HEK293 (cell line): ENCODE results near the gene NUMB.

Experiments
- KLF10 ChIP-seq: fragments of 450-650 bp; IDR thresholded peaks from 2 replicates; pipeline ENCODE4 v1.5.1; 2018; ENCODE audit warnings: missing biosample characterization, mild to moderate bottlenecking, missing genetic modification characterization
- TCF7L2 ChIP-seq: IDR thresholded peaks from 2 replicates; pipeline ENCODE4 v1.6.1; 2011; ENCODE audit warnings: low read depth, mild to moderate bottlenecking, inconsistent platforms, low read length, moderate library complexity, borderline replicate concordance
- ZBTB21 ChIP-seq: fragments of 450-650 bp; formaldehyde crosslinking; IDR thresholded peaks from 2 replicates; pipeline ENCODE4 v1.5.1; 2017; ENCODE audit warnings: missing biosample characterization, missing genetic modification characterization
- ZNF157 ChIP-seq: fragments of 450-650 bp; formaldehyde crosslinking; IDR thresholded peaks from 2 replicates; pipeline ENCODE4 v1.5.1; 2016; ENCODE audit warnings: missing biosample characterization, missing genetic modification characterization
- ZNF214 ChIP-seq: fragments of 450-650 bp; formaldehyde crosslinking; IDR thresholded peaks from 2 replicates; pipeline ENCODE4 v1.5.1; 2017; ENCODE audit warnings: missing biosample characterization, mild to moderate bottlenecking, missing genetic modification characterization, borderline replicate concordance
- ZNF221 ChIP-seq: fragments of 450-650 bp; formaldehyde crosslinking; IDR thresholded peaks from 2 replicates; pipeline ENCODE4 v1.5.1; 2017; ENCODE audit warnings: missing biosample characterization, missing genetic modification characterization, borderline replicate concordance
- ZNF416 ChIP-seq: fragments of 450-650 bp; formaldehyde crosslinking; IDR thresholded peaks from 2 replicates; pipeline ENCODE4 v1.5.1; 2016; ENCODE audit warnings: missing biosample characterization, missing genetic modification characterization
- TF ChIP-seq, protein P1 (sequence below): fragments of 450-650 bp; formaldehyde crosslinking; IDR thresholded peaks from 2 replicates; pipeline ENCODE4 v1.5.1; 2016; ENCODE audit warnings: missing biosample characterization, missing genetic modification characterization
- TF ChIP-seq, protein P2 (sequence below): fragments of 450-650 bp; formaldehyde crosslinking; IDR thresholded peaks from 2 replicates; pipeline ENCODE4 v1.5.1; 2016; ENCODE audit warnings: missing biosample characterization, missing genetic modification characterization
- TF ChIP-seq, protein P3 (sequence below): fragments of 450-650 bp; formaldehyde crosslinking; IDR thresholded peaks from 2 replicates; pipeline ENCODE4 v1.5.1; 2017; ENCODE audit warnings: missing biosample characterization, missing genetic modification characterization
- TF ChIP-seq, protein P4 (sequence below): fragments of 450-650 bp; IDR thresholded peaks from 2 replicates; pipeline ENCODE4 v1.5.1; 2018; ENCODE audit warnings: missing biosample characterization, missing genetic modification characterization
- TF ChIP-seq, protein P5 (sequence below): fragments of 450-650 bp; formaldehyde crosslinking; IDR thresholded peaks from 2 replicates; pipeline ENCODE4 v1.5.1; 2016; ENCODE audit warnings: missing biosample characterization, missing genetic modification characterization

DNA sequence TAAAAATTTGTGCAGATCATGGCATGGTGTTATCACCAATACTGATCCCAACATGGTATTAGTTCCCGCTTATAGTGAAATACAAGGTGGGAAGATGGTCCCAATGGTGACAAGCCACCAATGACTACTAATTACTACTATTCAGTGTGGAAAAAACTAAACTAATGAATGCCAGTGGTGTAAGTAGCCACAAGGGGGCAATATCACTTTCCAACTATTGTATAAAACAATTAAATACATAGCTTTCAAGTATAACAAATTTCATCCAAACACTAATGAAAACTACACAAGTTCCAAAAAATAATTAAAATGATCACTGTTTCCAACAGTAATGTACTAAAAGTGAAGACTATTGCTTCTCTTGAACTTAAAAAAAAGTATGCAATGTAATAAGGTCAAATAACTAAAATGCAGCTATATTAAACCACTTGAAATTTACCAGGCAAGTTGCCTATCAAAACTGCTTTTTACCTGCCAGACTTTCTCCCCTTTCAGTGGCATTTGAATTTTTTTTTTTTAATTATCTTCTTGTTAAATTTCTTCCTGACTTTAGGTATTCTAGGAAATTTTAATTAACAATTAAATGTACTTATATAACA is 163.0 kb downstream of the NUMB start:
- TF ChIP-seq, protein P1, sequence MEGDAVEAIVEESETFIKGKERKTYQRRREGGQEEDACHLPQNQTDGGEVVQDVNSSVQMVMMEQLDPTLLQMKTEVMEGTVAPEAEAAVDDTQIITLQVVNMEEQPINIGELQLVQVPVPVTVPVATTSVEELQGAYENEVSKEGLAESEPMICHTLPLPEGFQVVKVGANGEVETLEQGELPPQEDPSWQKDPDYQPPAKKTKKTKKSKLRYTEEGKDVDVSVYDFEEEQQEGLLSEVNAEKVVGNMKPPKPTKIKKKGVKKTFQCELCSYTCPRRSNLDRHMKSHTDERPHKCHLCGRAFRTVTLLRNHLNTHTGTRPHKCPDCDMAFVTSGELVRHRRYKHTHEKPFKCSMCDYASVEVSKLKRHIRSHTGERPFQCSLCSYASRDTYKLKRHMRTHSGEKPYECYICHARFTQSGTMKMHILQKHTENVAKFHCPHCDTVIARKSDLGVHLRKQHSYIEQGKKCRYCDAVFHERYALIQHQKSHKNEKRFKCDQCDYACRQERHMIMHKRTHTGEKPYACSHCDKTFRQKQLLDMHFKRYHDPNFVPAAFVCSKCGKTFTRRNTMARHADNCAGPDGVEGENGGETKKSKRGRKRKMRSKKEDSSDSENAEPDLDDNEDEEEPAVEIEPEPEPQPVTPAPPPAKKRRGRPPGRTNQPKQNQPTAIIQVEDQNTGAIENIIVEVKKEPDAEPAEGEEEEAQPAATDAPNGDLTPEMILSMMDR (tag by site-specific recombination): no peak
- TF ChIP-seq, protein P2, sequence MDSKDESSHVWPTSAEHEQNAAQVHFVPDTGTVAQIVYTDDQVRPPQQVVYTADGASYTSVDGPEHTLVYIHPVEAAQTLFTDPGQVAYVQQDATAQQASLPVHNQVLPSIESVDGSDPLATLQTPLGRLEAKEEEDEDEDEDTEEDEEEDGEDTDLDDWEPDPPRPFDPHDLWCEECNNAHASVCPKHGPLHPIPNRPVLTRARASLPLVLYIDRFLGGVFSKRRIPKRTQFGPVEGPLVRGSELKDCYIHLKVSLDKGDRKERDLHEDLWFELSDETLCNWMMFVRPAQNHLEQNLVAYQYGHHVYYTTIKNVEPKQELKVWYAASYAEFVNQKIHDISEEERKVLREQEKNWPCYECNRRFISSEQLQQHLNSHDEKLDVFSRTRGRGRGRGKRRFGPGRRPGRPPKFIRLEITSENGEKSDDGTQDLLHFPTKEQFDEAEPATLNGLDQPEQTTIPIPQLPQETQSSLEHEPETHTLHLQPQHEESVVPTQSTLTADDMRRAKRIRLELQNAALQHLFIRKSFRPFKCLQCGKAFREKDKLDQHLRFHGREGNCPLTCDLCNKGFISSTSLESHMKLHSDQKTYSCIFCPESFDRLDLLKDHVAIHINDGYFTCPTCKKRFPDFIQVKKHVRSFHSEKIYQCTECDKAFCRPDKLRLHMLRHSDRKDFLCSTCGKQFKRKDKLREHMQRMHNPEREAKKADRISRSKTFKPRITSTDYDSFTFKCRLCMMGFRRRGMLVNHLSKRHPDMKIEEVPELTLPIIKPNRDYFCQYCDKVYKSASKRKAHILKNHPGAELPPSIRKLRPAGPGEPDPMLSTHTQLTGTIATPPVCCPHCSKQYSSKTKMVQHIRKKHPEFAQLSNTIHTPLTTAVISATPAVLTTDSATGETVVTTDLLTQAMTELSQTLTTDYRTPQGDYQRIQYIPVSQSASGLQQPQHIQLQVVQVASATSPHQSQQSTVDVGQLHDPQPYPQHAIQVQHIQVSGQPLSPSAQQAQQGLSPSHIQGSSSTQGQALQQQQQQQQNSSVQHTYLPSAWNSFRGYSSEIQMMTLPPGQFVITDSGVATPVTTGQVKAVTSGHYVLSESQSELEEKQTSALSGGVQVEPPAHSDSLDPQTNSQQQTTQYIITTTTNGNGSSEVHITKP (tag by site-specific recombination): no peak
- TF ChIP-seq TCF7L2 (no peak), ZNF157 (tag by site-specific recombination) (no peak), ZBTB21 (tag by site-specific recombination) (no peak), ZNF221 (tag by site-specific recombination) (no peak), KLF10 (no peak), ZNF416 (tag by site-specific recombination) (no peak), ZNF214 (tag by site-specific recombination) (no peak)
- TF ChIP-seq, protein P3, sequence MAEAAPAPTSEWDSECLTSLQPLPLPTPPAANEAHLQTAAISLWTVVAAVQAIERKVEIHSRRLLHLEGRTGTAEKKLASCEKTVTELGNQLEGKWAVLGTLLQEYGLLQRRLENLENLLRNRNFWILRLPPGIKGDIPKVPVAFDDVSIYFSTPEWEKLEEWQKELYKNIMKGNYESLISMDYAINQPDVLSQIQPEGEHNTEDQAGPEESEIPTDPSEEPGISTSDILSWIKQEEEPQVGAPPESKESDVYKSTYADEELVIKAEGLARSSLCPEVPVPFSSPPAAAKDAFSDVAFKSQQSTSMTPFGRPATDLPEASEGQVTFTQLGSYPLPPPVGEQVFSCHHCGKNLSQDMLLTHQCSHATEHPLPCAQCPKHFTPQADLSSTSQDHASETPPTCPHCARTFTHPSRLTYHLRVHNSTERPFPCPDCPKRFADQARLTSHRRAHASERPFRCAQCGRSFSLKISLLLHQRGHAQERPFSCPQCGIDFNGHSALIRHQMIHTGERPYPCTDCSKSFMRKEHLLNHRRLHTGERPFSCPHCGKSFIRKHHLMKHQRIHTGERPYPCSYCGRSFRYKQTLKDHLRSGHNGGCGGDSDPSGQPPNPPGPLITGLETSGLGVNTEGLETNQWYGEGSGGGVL: no peak
- TF ChIP-seq, protein P4, sequence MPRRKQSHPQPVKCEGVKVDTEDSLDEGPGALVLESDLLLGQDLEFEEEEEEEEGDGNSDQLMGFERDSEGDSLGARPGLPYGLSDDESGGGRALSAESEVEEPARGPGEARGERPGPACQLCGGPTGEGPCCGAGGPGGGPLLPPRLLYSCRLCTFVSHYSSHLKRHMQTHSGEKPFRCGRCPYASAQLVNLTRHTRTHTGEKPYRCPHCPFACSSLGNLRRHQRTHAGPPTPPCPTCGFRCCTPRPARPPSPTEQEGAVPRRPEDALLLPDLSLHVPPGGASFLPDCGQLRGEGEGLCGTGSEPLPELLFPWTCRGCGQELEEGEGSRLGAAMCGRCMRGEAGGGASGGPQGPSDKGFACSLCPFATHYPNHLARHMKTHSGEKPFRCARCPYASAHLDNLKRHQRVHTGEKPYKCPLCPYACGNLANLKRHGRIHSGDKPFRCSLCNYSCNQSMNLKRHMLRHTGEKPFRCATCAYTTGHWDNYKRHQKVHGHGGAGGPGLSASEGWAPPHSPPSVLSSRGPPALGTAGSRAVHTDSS (tag by site-specific recombination): no peak
- TF ChIP-seq, protein P5, sequence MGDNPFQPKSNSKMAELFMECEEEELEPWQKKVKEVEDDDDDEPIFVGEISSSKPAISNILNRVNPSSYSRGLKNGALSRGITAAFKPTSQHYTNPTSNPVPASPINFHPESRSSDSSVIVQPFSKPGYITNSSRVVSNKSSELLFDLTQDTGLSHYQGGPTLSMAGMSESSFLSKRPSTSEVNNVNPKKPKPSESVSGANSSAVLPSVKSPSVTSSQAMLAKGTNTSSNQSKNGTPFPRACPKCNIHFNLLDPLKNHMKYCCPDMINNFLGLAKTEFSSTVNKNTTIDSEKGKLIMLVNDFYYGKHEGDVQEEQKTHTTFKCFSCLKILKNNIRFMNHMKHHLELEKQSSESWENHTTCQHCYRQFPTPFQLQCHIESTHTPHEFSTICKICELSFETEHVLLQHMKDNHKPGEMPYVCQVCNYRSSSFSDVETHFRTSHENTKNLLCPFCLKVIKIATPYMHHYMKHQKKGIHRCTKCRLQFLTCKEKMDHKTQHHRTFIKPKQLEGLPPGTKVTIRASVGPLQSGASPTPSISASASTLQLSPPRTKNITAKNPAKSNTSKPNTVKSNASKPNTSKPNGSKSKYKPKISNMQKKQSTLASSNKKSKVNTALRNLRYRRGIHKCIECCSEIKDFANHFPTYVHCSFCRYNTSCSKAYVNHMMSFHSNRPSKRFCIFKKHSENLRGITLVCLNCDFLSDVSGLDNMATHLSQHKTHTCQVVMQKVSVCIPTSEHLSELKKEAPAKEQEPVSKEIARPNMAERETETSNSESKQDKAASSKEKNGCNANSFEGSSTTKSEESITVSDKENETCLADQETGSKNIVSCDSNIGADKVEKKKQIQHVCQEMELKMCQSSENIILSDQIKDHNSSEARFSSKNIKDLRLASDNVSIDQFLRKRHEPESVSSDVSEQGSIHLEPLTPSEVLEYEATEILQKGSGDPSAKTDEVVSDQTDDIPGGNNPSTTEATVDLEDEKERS (tag by site-specific recombination): no peak
